IPS-20b (cell line): ENCODE data around the gene GNG4.
"Not testable (repeated sequence)": the region's sequence is repeated elsewhere in the genome, so short reads cannot be mapped to it uniquely, and the experiment has no call there.

Experiments used
- H3K27ac ChIP-seq: one replicate; pipeline ENCODE4 v1.5.1; 2013; ENCODE audit warnings: low read length
- H3K27me3 ChIP-seq: 2 replicates; pipeline ENCODE4 v1.6.1; 2013; ENCODE audit warnings: mild to moderate bottlenecking, low read length, inconsistent platforms; ENCODE audit not compliant: insufficient read depth
- H3K36me3 ChIP-seq: 2 replicates; pipeline ENCODE4 v1.6.1; 2013; ENCODE audit warnings: low read depth, mild to moderate bottlenecking, inconsistent platforms, low read length, moderate library complexity; ENCODE audit not compliant: insufficient read depth
- H3K4me1 ChIP-seq: 2 replicates; pipeline ENCODE4 v1.6.1; 2013; ENCODE audit warnings: mild to moderate bottlenecking, control low read depth, inconsistent platforms, low read length, moderate library complexity; ENCODE audit not compliant: insufficient read depth
- H3K4me3 ChIP-seq: 2 replicates; pipeline ENCODE4 v1.5.1; 2013; ENCODE audit warnings: mild to moderate bottlenecking, low read length, inconsistent platforms
- H3K9ac ChIP-seq: 2 replicates; pipeline ENCODE4 v1.6.1; 2013; ENCODE audit warnings: low read depth, mild to moderate bottlenecking, inconsistent platforms, low read length, moderate library complexity
- H3K9me3 ChIP-seq: 2 replicates; pipeline ENCODE4 v1.6.1; 2013; ENCODE audit warnings: mild to moderate bottlenecking, low read depth, low read length, inconsistent platforms; ENCODE audit not compliant: insufficient read depth

Gene GNG4

GRCh38 chr1:235619149-235619548, 30.4 kb downstream of the GNG4 start:
- H3K36me3 ChIP-seq, H3K27me3 ChIP-seq, H3K9me3 ChIP-seq, H3K4me1 ChIP-seq, H3K9ac ChIP-seq, H3K27ac ChIP-seq, H3K4me3 ChIP-seq: not testable (repeated sequence)

DNA sequence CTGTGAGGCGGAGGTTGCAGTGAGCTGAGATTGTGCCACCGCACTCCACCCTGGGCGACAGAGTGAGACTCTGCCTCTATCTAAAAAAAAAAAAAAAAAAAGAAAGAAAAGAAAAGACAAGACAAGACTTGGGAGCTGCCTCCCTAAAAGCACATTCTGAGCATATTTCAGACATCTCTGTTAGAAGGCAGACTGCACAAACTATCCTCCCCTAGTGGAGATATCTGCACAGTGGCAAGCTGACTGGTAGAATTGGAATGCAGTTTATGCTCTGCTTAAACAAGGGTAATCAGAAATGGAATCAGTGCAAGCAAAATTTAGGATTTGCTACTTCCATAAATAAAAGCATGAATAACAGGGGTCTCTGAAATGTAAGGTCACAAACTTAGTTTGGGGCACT, 31.8 kb downstream of the GNG4 start:
- H3K27me3 ChIP-seq: no peaks in the 10 kb centered on the region
- H3K9me3 ChIP-seq: no peaks in the 10 kb centered on the region
- no peak overlapping the region for H3K9ac ChIP-seq
- H3K4me1 ChIP-seq: no peaks in the 10 kb centered on the region
- no peaks in the 10 kb centered on the region for H3K36me3 ChIP-seq
- H3K27ac ChIP-seq: no peak overlapping the region
- H3K4me3 ChIP-seq: no peak overlapping the region

DNA sequence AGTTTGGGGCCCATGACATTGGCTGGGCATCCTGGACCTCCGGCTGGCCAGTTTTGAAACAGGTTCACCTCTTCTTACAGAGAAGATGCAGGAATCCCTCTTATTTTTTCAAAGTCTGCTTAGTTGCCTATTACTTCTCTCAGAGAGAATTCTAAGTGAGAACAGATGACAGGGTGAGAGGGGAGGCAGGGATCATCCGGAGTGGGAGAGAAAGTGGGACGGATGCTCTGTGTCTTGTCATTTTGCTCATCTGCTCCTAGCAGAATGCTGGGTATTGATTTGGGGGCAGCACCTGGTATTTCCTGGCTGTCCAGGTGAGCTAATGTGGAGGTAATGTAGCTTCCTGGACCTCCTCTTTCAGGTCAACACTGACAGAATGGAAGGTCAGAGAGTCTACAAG, 32.4 kb downstream of the GNG4 start:
- Histone ChIP-seq H3K36me3 (no peaks in the 10 kb centered on the region), H3K4me3 (no peak overlapping the region), H3K9me3 (no peaks in the 10 kb centered on the region), H3K9ac (no peak overlapping the region), H3K27me3 (no peaks in the 10 kb centered on the region), H3K4me1 (no peaks in the 10 kb centered on the region), H3K27ac (no peak overlapping the region)

DNA sequence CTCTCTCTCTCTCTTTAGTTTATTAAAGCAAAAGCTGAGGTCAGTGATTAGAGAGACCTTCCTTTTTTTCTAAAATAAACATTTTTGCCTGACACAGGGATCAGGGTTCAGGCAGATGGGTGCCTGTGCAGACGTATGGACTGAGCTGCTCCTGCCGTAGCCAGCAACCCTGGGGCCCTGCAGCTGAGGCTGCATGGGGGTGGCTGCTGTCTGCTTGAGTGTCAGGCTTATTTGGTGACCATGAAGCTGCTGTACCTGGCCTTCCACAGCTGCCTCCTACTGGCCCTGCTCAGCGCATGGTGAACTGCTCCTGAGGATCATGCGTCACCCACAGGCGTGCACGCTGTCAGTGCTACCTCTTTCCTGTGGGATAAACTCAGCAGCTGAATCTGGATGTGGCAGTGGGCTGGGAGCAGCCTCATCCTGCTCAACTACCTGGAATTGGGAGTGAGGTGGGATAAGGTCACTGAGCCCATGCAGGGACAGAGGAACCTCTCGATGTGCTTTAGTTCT, 35.1 kb downstream of the GNG4 start:
- Histone ChIP-seq H3K4me1 (no peaks in the 10 kb centered on the region), H3K36me3 (no peaks in the 10 kb centered on the region), H3K9me3 (no peaks in the 10 kb centered on the region), H3K4me3 (no peak overlapping the region), H3K9ac (no peak overlapping the region), H3K27me3 (no peaks in the 10 kb centered on the region), H3K27ac (no peak overlapping the region)

- Histone ChIP-seq H3K36me3 (no peaks in the 10 kb centered on the region), H3K27me3 (no peaks in the 10 kb centered on the region), H3K4me1 (no peaks in the 10 kb centered on the region), H3K9ac (no peak overlapping the region), H3K4me3 (no peak overlapping the region), H3K27ac (no peak overlapping the region), H3K9me3 (no peaks in the 10 kb centered on the region)
Measured at GRCh38 chr1:235613602-235614001, 36.0 kb downstream of the GNG4 start.

DNA sequence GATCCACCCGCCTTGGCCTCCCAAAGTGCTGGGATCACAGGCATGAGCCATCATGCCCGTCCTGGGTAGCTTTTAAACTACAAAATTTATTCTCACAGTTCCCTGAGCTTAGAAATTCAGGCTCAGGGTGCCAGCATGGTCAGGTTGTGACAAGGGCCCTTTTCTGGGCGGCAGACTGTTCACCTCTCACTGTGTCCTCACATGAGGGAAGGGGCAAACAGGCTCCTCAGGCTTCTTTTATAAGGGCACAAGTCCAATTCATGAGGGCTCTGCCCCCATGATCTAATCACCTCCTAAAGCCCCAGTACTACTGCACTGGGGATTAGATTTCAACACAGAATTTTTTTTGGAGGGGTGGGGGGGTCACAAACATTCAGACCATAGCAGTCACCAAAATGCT, 36.8 kb downstream of the GNG4 start:
- no peaks in the 10 kb centered on the region for H3K36me3 ChIP-seq
- no peaks in the 10 kb centered on the region for H3K27me3 ChIP-seq
- H3K9me3 ChIP-seq: no peaks in the 10 kb centered on the region
- no peak overlapping the region for H3K27ac ChIP-seq
- no peaks in the 10 kb centered on the region for H3K4me1 ChIP-seq
- H3K4me3 ChIP-seq: no peak overlapping the region
- no peak overlapping the region for H3K9ac ChIP-seq

DNA sequence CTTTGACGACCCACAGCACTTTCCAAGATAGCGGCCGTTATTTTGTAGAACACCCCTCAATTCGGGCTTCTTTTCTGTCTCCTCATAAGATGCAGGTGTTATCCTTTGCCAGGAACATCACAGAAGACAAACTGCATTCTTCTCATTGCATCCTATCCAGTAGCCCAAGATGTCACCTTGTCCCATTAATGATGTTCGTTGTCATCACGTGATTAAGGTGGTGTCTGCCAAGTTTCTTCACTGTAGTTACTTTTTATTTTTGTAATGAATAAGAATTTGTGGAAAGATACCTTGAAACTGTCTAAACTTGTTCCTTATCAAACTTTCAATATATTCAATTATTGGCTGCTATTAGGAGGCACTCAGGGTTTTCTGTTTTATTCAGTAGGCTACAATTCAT, 39.4 kb downstream of the GNG4 start:
- H3K9ac ChIP-seq: no peak overlapping the region
- H3K27me3 ChIP-seq: no peaks in the 10 kb centered on the region
- no peaks in the 10 kb centered on the region for H3K36me3 ChIP-seq
- H3K4me1 ChIP-seq: no peaks in the 10 kb centered on the region
- H3K4me3 ChIP-seq: no peak overlapping the region
- H3K9me3 ChIP-seq: no peaks in the 10 kb centered on the region
- H3K27ac ChIP-seq: no peak overlapping the region

GRCh38 chr1:235608278-235608677, 41.3 kb downstream of the GNG4 start:
- H3K4me1 ChIP-seq: no peaks in the 10 kb centered on the region
- no peaks in the 10 kb centered on the region for H3K27me3 ChIP-seq
- no peak overlapping the region for H3K27ac ChIP-seq
- no peak overlapping the region for H3K4me3 ChIP-seq
- no peak overlapping the region for H3K9ac ChIP-seq
- H3K36me3 ChIP-seq: no peaks in the 10 kb centered on the region
- no peaks in the 10 kb centered on the region for H3K9me3 ChIP-seq

GRCh38 chr1:235607284-235607683, 42.3 kb downstream of the GNG4 start:
- Histone ChIP-seq H3K4me1 (no peaks in the 10 kb centered on the region), H3K9ac (no peak overlapping the region), H3K4me3 (no peak overlapping the region), H3K27me3 (no peaks in the 10 kb centered on the region), H3K9me3 (no peaks in the 10 kb centered on the region), H3K36me3 (no peaks in the 10 kb centered on the region), H3K27ac (no peak overlapping the region)

DNA sequence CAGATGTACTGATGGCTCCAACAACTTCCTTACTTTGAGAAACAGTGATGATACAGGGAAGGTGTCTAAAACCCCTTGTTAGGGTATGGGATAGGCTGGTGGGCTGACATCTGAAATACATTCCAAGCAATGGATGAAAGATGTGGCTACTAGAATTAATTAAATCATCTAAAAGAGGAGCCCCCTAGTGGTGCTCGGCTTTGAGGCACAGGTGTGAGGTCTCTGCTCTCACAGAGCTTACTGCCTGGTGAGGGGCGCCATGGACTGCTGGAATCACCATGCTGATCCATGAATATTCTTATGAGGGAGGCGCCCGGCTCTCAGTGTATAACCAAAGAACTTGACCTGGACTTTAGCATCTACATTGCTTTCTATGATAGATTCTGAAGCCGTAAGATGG, 48.5 kb downstream of the GNG4 start:
- Histone ChIP-seq H3K27ac (no peak overlapping the region), H3K36me3 (no peaks in the 10 kb centered on the region), H3K4me1 (no peaks in the 10 kb centered on the region), H3K9me3 (no peaks in the 10 kb centered on the region), H3K4me3 (no peak overlapping the region), H3K27me3 (no peaks in the 10 kb centered on the region), H3K9ac (no peak overlapping the region)

- Histone ChIP-seq H3K4me3 (no peak overlapping the region), H3K27me3 (no peaks in the 10 kb centered on the region), H3K9ac (no peak overlapping the region), H3K9me3 (no peaks in the 10 kb centered on the region), H3K27ac (no peak overlapping the region), H3K4me1 (no peaks in the 10 kb centered on the region), H3K36me3 (no peaks in the 10 kb centered on the region)
Measured at GRCh38 chr1:235599536-235599935, 50.0 kb downstream of the GNG4 start.

- no peak overlapping the region for H3K4me3 ChIP-seq
- H3K9ac ChIP-seq: no peak overlapping the region
- no peaks in the 10 kb centered on the region for H3K27me3 ChIP-seq
- no peaks in the 10 kb centered on the region for H3K36me3 ChIP-seq
- H3K9me3 ChIP-seq: no peaks in the 10 kb centered on the region
- no peak overlapping the region for H3K27ac ChIP-seq
- no peaks in the 10 kb centered on the region for H3K4me1 ChIP-seq
Measured at GRCh38 chr1:235597867-235598553, 51.6 kb downstream of the GNG4 start.
